Endothelial cell of umbilical vein (primary cell): ENCODE results near the gene REEP1. TPM values are rescaled to one million over a fixed set of nuclear protein-coding genes. Genes with fewer than 3 reads are reported as not detected.

Experiments
- BruUV-seq: library from RNA; stranded (reverse); fragments of 400-500 nt; replicated peaks from 2 replicates; lab custom pipeline; 2021; lab: Mats Ljungman, UMichigan
- CTCF ChIA-PET: fragments of 300-600, 350-600 bp; sonication (Branson Sonifier 250); formaldehyde crosslinking; loops from one replicate; lab custom pipeline; 2021; ENCODE audit warnings: antibody characterized with exemption, inconsistent platforms; lab: Charles Lee
- POLR2A ChIA-PET: fragments of 300-600, 350-600 bp; sonication (Branson Sonifier 250); formaldehyde crosslinking; loops from one replicate; lab custom pipeline; 2021; ENCODE audit warnings: antibody characterized with exemption, inconsistent platforms; lab: Charles Lee
- DNase-seq: peaks from one replicate; pipeline ENCODE4 v3.0.0-alpha.2; 2011; ENCODE audit warnings: low read depth, low spot score
- FAIRE-seq: peaks from 2 replicates; lab custom pipeline; 2011; peaks lifted over from hg19 to GRCh38; lab: Jason Lieb, UNC
- H2AFZ ChIP-seq: 2 replicates; pipeline ENCODE4 v1.6.0; 2012; ENCODE audit warnings: low read depth, low read length, control low read depth, inconsistent platforms
- H3K27ac ChIP-seq: 2 replicates; pipeline ENCODE4 v1.5.1; 2011; ENCODE audit warnings: low read depth, mild to moderate bottlenecking, control low read depth, low read length, moderate library complexity; ENCODE audit not compliant: insufficient read depth
- H3K27me3 ChIP-seq, 2 experiments: 2 replicates each; pipeline versions ENCODE4 v1.6.0 to v1.6.1; 2011; ENCODE audit warnings: low read length in 2 of 2, mixed read lengths in 1 of 2; ENCODE audit not compliant: control insufficient read depth in 2 of 2, insufficient read depth in 2 of 2
- H3K36me3 ChIP-seq, 2 experiments: 2 replicates in 1 of 2; 3 replicates in 1 of 2; pipeline ENCODE4 v1.5.1; 2011; ENCODE audit warnings: low read length in 2 of 2, mild to moderate bottlenecking in 1 of 2, moderate library complexity in 1 of 2; ENCODE audit not compliant: control insufficient read depth in 2 of 2, insufficient read depth in 2 of 2; ENCODE audit errors: extremely low read depth in 1 of 2
- H3K4me1 ChIP-seq: 3 replicates; pipeline ENCODE4 v1.5.1; 2011; ENCODE audit warnings: mild to moderate bottlenecking, low read length; ENCODE audit not compliant: control insufficient read depth, insufficient read depth; ENCODE audit errors: extremely low read depth
- H3K4me2 ChIP-seq: 2 replicates; pipeline ENCODE4 v1.6.1; 2011; ENCODE audit warnings: low read length, control low read depth, mixed read lengths; ENCODE audit not compliant: insufficient read depth
- H3K4me3 ChIP-seq, 3 experiments: fragments of 200-600 bp in 1 of 3; sonication (generic), shearing (Covaris generic) in 1 of 3; replicated peaks in 1 of 3; 2 replicates each; pipeline ENCODE4 v1.5.1; 2011 to 2016; ENCODE audit warnings: control low read depth in 3 of 3, low read length in 3 of 3, mild to moderate bottlenecking in 2 of 3, inconsistent platforms in 1 of 3, low read depth in 1 of 3, moderate library complexity in 1 of 3; ENCODE audit not compliant: insufficient read depth in 1 of 3
- H3K79me2 ChIP-seq: 2 replicates; pipeline ENCODE4 v1.6.0; 2012; ENCODE audit warnings: low read length, inconsistent platforms; ENCODE audit not compliant: control insufficient read depth, insufficient read depth
- H3K9ac ChIP-seq: replicated peaks from 2 replicates; pipeline ENCODE3; 2011; ENCODE audit warnings: low read length, control low read depth; ENCODE audit not compliant: insufficient read depth; ENCODE audit errors: extremely low read depth
- H3K9me1 ChIP-seq: replicated peaks from 3 replicates; pipeline ENCODE4 v1.6.0; 2011; ENCODE audit warnings: mild to moderate bottlenecking, low read length; ENCODE audit not compliant: control insufficient read depth, insufficient read depth; ENCODE audit errors: extremely low read depth
- H3K9me3 ChIP-seq: replicated peaks from 2 replicates; pipeline ENCODE4 v1.5.1; 2012; ENCODE audit warnings: low read length, inconsistent platforms; ENCODE audit not compliant: control insufficient read depth, insufficient read depth
- H4K20me1 ChIP-seq: replicated peaks from 2 replicates; pipeline ENCODE3; 2011; ENCODE audit warnings: mild to moderate bottlenecking, low read length; ENCODE audit not compliant: control insufficient read depth, insufficient read depth; ENCODE audit errors: extremely low read depth
- EZH2 ChIP-seq: IDR thresholded peaks from 2 replicates; pipeline ENCODE4 v1.6.1; 2012; ENCODE audit warnings: borderline replicate concordance, low read depth, mild to moderate bottlenecking, moderate library complexity, low read length, inconsistent platforms; ENCODE audit not compliant: severe bottlenecking
- FOS ChIP-seq: IDR thresholded peaks from 2 replicates; pipeline ENCODE4 v1.6.1; 2011; ENCODE audit warnings: mild to moderate bottlenecking, low read length, moderate library complexity, borderline replicate concordance; ENCODE audit not compliant: insufficient read depth
- GATA2 ChIP-seq: IDR thresholded peaks from 2 replicates; pipeline ENCODE4 v1.7.0; 2011; ENCODE audit warnings: low read depth, mild to moderate bottlenecking, moderate library complexity, mixed read lengths, low read length; ENCODE audit not compliant: insufficient read length, insufficient read depth
- JUN ChIP-seq: IDR thresholded peaks from 2 replicates; pipeline ENCODE4 v1.6.1; 2011; ENCODE audit warnings: borderline replicate concordance, low read depth; ENCODE audit not compliant: insufficient read length, insufficient read depth
- MYC ChIP-seq: IDR thresholded peaks from one replicate; pipeline ENCODE4 v1.6.1; 2011; ENCODE audit warnings: mild to moderate bottlenecking, low read depth, low read length
- POLR2A ChIP-seq: IDR thresholded peaks from 2 replicates; pipeline ENCODE4 v1.6.1; 2012; ENCODE audit warnings: low read depth, mild to moderate bottlenecking, control low read depth, low read length
- POLR2AphosphoS5 ChIP-seq: IDR thresholded peaks from 2 replicates; pipeline ENCODE4 v1.6.1; 2012; ENCODE audit warnings: low read depth, mild to moderate bottlenecking, control low read depth, low read length, moderate library complexity; ENCODE audit not compliant: insufficient read depth
- dilution Hi-C: fragments of 300-500 bp; cut with MboI; formaldehyde crosslinking; loops from one replicate; pipeline ENCODE4 v1.15.0; 2019; ENCODE audit warnings: low sequenced_read_pairs; ENCODE audit not compliant: extremely low pct_ligation_motif_present
- intact Hi-C: fragments of 100-400 bp; cut with micrococcal nuclease; formaldehyde crosslinking; loops from one replicate; pipeline ENCODE4 v1.10.0; 2022
- polyA plus RNA-seq, 4 experiments: library from polyadenylated mRNA; depleted of rRNA in 3 of 4; stranded (reverse) in 3 of 4; unstranded in 1 of 4; fragments of >200 nt; gene quantifications; 2 replicates each; pipeline versions ENCODE4 v1.2.1 to v1.2.3, GENCODE V29; 2011 to 2012; ENCODE audit warnings: missing spikeins in 1 of 4
- total RNA-seq: library from RNA; stranded (reverse); gene quantifications from 2 replicates; pipeline ENCODE4 v1.2.3, GENCODE V29; 2021
- TF ChIP-seq, protein P1 (sequence below): IDR thresholded peaks from 2 replicates; pipeline ENCODE4 v1.6.1; 2011; ENCODE audit not compliant: insufficient read depth, insufficient read length
- TF ChIP-seq, protein P2 (sequence below), 2 donors: IDR thresholded peaks; 1 replicate in 1 of 2; 2 replicates in 1 of 2; pipeline ENCODE4 v1.5.1; 2011; ENCODE audit warnings: low read length in 2 of 2, mild to moderate bottlenecking in 2 of 2, moderate library complexity in 2 of 2, control low read depth in 1 of 2, inconsistent platforms in 1 of 2, low read depth in 1 of 2; ENCODE audit not compliant: insufficient read depth in 1 of 2; ENCODE audit errors: extremely low read depth in 1 of 2

REEP1 gene
- total and polyA plus RNA-seq, 2 donors (not counting 3 experiments of a cell fraction or from before 2014, with no cell fraction given) = 0.11 to 0.53 TPM

DNA sequence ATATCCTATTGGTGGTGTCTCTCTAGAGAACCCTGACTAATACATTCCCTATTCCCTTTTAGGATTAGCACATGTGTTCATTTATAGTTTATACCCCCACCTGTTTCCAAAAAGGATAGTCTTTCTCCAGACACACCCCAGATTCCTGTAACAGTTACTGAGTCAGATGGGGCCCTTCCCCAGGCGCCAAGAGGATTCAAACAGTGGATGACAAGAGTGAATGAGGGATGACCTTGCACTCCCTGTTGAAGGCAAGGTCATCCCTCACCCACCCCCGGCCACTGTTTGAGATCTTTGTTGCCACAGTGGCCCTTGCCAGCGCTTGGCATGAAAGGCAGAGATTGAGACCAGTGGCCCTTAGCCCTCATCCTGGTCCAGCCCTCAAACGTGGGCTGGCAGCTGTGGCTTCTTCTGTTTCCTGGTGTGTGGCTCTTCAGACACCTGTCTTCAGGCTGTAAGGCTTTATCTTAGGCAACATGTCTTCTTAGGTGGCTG is 15.3 kb upstream of the REEP1 start:
- no peaks in the 10 kb centered on the region for H3K79me2 ChIP-seq
- H3K9me1 ChIP-seq = no peaks in the 10 kb centered on the region
- no peak overlapping the region for H3K27ac ChIP-seq
- FAIRE-seq = no peak
- no peak overlapping the region for H3K4me3 ChIP-seq
- H4K20me1 ChIP-seq = no peaks in the 10 kb centered on the region
- no peaks in the 10 kb centered on the region for H3K4me1 ChIP-seq
- no peak overlapping the region for H3K9ac ChIP-seq
- H3K4me2 ChIP-seq = no peak overlapping the region
- intact Hi-C loops (no loop called here), dilution Hi-C loops (no loop called here)
- TF ChIP-seq, protein P1, sequence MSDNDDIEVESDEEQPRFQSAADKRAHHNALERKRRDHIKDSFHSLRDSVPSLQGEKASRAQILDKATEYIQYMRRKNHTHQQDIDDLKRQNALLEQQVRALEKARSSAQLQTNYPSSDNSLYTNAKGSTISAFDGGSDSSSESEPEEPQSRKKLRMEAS = no peak
- TF ChIP-seq, protein P2, sequence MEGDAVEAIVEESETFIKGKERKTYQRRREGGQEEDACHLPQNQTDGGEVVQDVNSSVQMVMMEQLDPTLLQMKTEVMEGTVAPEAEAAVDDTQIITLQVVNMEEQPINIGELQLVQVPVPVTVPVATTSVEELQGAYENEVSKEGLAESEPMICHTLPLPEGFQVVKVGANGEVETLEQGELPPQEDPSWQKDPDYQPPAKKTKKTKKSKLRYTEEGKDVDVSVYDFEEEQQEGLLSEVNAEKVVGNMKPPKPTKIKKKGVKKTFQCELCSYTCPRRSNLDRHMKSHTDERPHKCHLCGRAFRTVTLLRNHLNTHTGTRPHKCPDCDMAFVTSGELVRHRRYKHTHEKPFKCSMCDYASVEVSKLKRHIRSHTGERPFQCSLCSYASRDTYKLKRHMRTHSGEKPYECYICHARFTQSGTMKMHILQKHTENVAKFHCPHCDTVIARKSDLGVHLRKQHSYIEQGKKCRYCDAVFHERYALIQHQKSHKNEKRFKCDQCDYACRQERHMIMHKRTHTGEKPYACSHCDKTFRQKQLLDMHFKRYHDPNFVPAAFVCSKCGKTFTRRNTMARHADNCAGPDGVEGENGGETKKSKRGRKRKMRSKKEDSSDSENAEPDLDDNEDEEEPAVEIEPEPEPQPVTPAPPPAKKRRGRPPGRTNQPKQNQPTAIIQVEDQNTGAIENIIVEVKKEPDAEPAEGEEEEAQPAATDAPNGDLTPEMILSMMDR (IDR thresholded peaks at IDR 0.05; ENCODE audit: extremely low read depth in 1 of 2, insufficient read depth in 1 of 2, low read depth in 1 of 2, low read length in 2 of 2) = no peak
- no peak for TF ChIP-seq MYC
- TF ChIP-seq FOS = no peak
- no peak for TF ChIP-seq JUN
- no peak for TF ChIP-seq GATA2
- no peak for TF ChIP-seq POLR2A
- no peak for TF ChIP-seq EZH2
- no peak for TF ChIP-seq POLR2AphosphoS5
- POLR2A ChIA-PET = no interaction called here
- no peak overlapping the region for H2AFZ ChIP-seq
- H3K36me3 ChIP-seq = no peaks in the 10 kb centered on the region
- no peaks in the 10 kb centered on the region for H3K9me3 ChIP-seq
- H3K27me3 ChIP-seq = no peaks in the 10 kb centered on the region
- CTCF ChIA-PET = no interaction called here
- BruUV-seq = no TSS peak
- DNase-seq = no peak
